Stimulated activated naive CD8-positive, alpha-beta T cell treated with anti-CD3 and anti-CD28 coated beads, Interleukin-15, Interleukin-2, amounts not matched to agents 100 ng/mL and 50 ng/mL, for 24 hours (primary cell): ENCODE data around the gene FAM151A.

Experiments
- H3K27ac Mint-ChIP-seq: one replicate; pipeline ENCODE4 v1.8.0; 2021; ENCODE audit warnings: mild to moderate bottlenecking, mixed read lengths
- H3K27me3 Mint-ChIP-seq: one replicate; pipeline ENCODE4 v1.8.0; 2021; ENCODE audit warnings: mixed read lengths
- H3K36me3 Mint-ChIP-seq: one replicate; pipeline ENCODE4 v1.8.0; 2021; ENCODE audit warnings: low read depth, mixed read lengths
- H3K4me1 Mint-ChIP-seq: one replicate; pipeline ENCODE4 v1.8.0; 2021; ENCODE audit warnings: low read depth, mixed read lengths
- H3K4me3 Mint-ChIP-seq: one replicate; pipeline ENCODE4 v1.8.0; 2021; ENCODE audit warnings: mild to moderate bottlenecking, mixed read lengths
- H3K9me3 Mint-ChIP-seq: one replicate; pipeline ENCODE4 v1.8.0; 2021; ENCODE audit warnings: mixed read lengths

FAM151A gene

DNA sequence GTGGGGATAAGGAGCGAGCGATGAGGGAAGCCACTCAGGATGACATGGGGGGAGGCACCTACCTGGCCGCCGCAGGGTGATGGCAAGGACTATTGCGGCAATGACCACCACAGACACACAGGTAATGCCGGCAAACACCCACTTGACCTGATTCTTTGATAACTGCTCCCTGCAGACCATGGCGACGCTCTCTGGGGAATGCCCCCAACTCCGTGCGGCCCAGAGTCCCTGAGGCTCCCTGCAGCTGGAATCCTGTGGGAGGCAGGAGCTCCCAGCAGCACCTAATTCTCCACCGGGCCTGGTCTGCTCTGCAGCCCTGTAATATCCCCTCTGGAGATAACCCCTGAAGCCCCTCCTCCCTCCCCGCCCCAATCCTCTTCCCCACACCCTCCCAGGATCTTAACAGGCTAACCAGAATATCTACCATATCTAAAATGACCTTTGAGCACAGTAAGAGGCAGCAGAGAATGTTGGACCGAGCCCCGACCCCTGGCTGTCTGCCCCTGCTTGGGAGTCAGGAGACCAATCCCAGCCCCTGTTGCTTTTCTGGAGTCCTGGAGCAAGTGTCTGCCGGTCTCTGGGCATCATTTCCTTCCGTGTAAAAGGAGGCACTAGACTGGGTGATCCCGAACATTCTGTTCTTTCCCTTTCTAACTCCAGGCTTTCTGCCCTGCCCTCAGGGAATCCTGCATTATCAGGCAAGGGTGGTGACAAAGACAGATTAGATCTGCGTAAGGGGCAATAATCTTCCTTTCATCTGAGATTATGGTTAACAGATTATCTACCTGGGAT lies at the start of gene FAM151A:
FAM151A (minus strand) TSS at position 310 of the 792 bp plus-strand sequence; CDS start at position 180, 130 bp downstream.
- no peaks in the 10 kb centered on the region for H3K36me3 Mint-ChIP-seq
- no peaks in the 10 kb centered on the region for H3K27me3 Mint-ChIP-seq
- no peaks in the 10 kb centered on the region for H3K4me1 Mint-ChIP-seq
- H3K9me3 Mint-ChIP-seq = no peaks in the 10 kb centered on the region
- H3K27ac Mint-ChIP-seq = no peak within 1 kb of the TSS
- H3K4me3 Mint-ChIP-seq = no peak within 1 kb of the TSS

GRCh38 chr1:54671985-54672608 lies 48.8 kb upstream of the FAM151A start:
- Mint-ChIP-seq H3K4me3 (no peak overlapping the region), H3K27ac (no peak overlapping the region), H3K9me3 (no peaks in the 10 kb centered on the region), H3K4me1 (no peaks in the 10 kb centered on the region), H3K36me3 (no peaks in the 10 kb centered on the region), H3K27me3 (no peaks in the 10 kb centered on the region)

DNA sequence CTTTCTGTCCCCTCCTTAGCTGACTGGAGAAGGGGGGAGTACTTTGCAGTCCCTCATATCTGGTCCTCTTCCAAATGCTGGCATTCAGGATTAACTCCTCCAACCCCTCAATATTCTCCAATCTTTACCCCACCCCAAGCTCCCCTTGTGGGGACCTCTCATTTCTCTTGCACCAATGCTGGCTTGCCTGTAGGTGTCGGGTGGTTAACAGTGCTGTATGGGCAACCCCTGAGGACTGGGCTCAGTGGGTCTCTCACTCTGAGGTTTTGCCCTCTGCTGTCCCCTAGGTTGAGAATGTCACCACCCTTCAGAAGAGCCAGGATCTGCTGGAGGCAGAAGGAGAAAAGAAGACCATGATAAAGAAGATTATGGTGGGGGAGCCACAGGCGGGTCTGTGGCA lies 45.2 kb upstream of the FAM151A start:
- Mint-ChIP-seq H3K9me3 (no peaks in the 10 kb centered on the region), H3K4me1 (no peaks in the 10 kb centered on the region), H3K27ac (no peak overlapping the region), H3K27me3 (no peaks in the 10 kb centered on the region), H3K36me3 (no peaks in the 10 kb centered on the region), H3K4me3 (no peak overlapping the region)

DNA sequence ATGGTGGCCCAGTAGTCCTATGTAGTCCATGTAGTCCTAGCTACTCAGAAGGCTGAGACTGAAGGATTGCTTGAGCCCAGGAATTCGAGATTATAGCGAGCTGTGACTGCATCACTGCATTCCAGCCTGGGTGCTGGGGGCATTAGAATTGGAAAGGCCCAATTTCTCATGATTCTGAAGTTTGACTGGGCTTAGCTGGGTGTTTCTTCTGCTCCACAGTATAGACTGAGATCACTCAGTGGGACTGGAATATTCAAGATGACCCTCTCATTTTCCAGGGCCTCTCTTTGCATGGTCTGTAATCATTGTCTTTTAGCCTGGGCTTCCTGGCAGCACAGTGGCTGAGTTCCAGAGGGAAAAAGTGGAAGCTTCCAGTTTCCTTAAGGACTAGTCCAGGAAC lies 44.5 kb upstream of the FAM151A start:
- Mint-ChIP-seq H3K9me3 (no peaks in the 10 kb centered on the region), H3K4me1 (no peaks in the 10 kb centered on the region), H3K36me3 (no peaks in the 10 kb centered on the region), H3K4me3 (no peak overlapping the region), H3K27ac (no peak overlapping the region), H3K27me3 (no peaks in the 10 kb centered on the region)

DNA sequence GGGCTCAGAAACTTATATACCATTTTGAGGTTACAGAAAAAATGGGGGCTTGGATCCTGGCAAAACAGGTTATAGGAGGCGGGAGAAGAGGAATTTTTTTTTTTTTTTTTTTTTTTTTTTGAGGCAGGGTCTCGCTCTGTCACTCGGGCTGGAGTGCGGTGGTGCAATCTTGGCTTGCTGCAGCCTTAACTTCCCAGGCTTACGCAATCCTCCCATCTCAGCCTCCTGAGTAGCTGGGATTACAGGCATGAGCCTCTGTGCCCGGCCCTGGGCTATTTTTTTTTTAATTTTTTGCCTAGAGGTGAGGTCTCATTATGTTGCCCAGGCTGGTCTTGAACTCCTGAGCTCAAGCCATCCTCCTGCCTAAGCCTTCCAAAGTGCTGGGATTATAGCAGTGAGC lies 43.0 kb upstream of the FAM151A start:
- no peaks in the 10 kb centered on the region for H3K36me3 Mint-ChIP-seq
- H3K27me3 Mint-ChIP-seq = no peaks in the 10 kb centered on the region
- H3K4me3 Mint-ChIP-seq = no peak overlapping the region
- no peaks in the 10 kb centered on the region for H3K9me3 Mint-ChIP-seq
- no peaks in the 10 kb centered on the region for H3K4me1 Mint-ChIP-seq
- H3K27ac Mint-ChIP-seq = no peak overlapping the region

DNA sequence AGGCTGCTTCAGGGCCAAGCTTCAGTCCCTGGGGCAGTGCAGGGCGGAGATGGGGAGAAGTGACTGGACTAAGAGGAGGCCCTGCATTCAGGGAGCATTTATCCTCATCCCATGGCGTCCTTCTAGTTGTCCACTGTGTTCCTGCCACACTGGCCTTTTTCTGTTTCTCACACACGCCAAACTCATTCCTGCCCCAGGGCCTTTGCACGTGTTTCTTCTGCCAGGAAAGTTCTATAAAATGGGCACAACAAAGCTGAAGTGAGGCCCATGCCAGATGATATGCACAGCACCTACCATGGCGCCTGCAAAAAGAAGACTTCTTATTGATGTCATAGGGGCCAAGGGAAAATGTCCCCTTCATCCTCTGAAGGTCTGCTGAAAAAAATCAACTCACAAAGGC lies 42.5 kb upstream of the FAM151A start:
- H3K4me1 Mint-ChIP-seq = no peaks in the 10 kb centered on the region
- H3K4me3 Mint-ChIP-seq = no peak overlapping the region
- no peaks in the 10 kb centered on the region for H3K36me3 Mint-ChIP-seq
- no peaks in the 10 kb centered on the region for H3K27me3 Mint-ChIP-seq
- H3K27ac Mint-ChIP-seq = no peak overlapping the region
- no peaks in the 10 kb centered on the region for H3K9me3 Mint-ChIP-seq

DNA sequence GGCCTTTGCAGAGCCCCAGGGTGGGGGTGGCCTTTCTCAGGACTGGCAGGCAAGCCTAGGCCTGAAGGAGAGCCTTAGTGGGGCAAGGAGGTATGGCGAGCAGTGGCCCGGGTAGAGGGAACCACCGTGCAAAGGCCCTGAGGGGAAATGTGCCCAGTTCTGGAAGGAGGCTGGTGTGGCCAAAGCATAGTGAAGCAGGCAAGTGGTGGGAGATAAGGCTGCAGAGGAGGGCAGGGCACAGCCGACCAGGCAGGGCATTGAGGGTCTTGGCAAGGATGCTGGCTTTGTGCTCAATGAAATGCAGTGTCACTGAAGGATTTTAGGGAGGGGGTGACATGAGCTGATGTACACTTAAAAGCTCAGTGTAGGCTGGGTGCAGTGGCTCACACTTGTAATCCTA lies 41.0 kb upstream of the FAM151A start:
- Mint-ChIP-seq H3K9me3 (no peaks in the 10 kb centered on the region), H3K36me3 (no peaks in the 10 kb centered on the region), H3K27me3 (no peaks in the 10 kb centered on the region), H3K27ac (no peak overlapping the region), H3K4me3 (no peak overlapping the region), H3K4me1 (no peaks in the 10 kb centered on the region)

DNA sequence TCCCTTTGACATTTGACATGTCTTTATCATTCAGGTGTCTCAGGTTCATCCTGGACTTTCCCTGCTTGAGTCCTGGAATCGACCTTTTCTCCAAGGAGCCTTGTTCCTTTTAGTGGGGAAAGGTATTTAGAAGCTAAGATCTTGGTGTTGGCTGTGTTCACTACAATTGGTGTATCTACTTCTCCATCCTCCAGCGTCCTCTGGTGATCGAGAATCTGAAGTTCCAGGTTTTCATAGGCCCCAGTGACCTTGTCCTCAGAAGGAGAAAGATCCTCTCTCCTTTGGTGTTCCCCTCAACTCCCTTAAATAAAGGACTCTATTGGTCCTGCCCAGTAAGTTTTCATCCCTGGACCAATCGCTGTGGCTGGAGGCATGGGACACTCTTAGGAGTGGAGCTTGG lies 40.4 kb upstream of the FAM151A start:
- Mint-ChIP-seq H3K4me3 (no peak overlapping the region), H3K27ac (no peak overlapping the region), H3K36me3 (no peaks in the 10 kb centered on the region), H3K4me1 (no peaks in the 10 kb centered on the region), H3K27me3 (no peaks in the 10 kb centered on the region), H3K9me3 (no peaks in the 10 kb centered on the region)

DNA sequence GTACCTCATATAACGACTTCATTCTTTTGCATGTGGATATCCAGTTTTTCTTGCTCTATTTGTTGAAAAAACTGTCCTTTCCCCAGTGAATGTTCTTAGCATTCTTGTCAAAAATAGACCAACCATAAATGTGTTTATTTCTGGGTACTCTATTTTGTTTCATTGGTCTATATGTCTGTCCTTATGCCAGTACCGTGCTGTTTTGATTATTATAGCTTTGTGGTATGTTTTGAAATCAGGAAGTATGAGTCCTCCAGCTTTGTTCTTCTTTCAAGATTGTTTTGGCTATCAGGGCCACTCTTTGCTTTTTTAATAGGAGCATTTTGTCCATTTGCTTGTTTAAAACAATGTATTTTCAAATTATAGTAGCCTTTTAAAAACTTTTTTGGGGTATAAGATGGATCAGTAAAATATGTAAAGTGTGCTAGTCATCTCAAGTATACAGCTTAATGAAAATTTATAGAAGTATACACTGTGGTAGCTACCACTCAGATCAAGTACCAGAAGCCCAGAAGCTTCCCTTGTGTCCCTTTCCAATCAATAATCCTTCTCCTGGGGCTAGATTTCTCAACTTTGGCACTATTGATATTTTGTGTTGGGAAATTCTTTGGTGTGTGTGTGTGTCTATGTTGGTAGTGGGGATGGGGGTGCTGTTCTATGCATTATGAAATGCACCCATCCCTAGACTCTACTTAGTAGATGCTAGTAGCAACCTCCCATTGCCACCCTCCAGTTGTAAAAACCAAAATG lies 35.0 kb upstream of the FAM151A start:
- H3K4me1 Mint-ChIP-seq = no peaks in the 10 kb centered on the region
- no peaks in the 10 kb centered on the region for H3K9me3 Mint-ChIP-seq
- no peaks in the 10 kb centered on the region for H3K27me3 Mint-ChIP-seq
- no peak overlapping the region for H3K27ac Mint-ChIP-seq
- H3K36me3 Mint-ChIP-seq = no peaks in the 10 kb centered on the region
- no peak overlapping the region for H3K4me3 Mint-ChIP-seq

DNA sequence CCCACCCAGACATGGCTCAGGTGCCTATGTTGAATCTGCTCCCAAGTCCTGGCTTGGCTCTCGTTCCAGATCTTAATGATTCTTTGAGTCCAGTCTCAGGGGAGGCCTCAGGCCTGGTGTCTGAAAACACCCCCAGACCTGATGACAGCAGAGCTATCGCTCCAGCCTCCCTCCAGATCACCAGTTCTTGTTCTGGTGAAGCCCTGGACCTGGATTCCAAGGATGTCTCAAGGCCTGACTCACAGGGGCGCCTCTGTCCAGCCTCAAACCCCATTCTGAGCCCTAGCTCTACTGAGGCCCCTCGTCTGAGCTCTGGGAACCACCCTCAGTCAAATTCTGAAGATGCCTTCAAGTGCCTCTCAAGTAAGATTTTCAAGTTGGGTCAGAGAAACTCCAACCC lies 29.7 kb upstream of the FAM151A start:
- H3K4me3 Mint-ChIP-seq = no peak overlapping the region
- H3K9me3 Mint-ChIP-seq = no peaks in the 10 kb centered on the region
- H3K27ac Mint-ChIP-seq = no peak overlapping the region
- H3K4me1 Mint-ChIP-seq = no peaks in the 10 kb centered on the region
- H3K27me3 Mint-ChIP-seq = no peaks in the 10 kb centered on the region
- H3K36me3 Mint-ChIP-seq = no peaks in the 10 kb centered on the region

DNA sequence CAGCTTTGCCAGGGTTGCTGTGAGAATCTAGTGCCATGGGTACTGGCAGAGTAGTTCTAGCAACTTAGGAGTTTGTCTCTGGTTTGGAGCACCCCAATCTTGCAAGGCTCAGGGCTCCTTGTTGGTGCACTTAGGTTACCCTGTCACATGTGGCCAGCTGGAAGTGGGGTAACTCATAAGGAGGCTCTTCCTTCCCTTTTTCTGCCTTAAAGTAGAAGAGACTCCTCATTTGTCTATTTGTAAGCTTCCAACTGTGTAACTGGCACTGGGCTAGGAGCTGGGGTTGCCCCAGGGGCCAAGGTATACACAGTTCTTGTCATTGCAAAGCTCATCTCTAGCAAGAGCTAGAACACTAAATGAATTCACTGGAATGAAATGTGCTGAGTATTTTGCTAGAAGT lies 28.8 kb upstream of the FAM151A start:
- Mint-ChIP-seq H3K36me3 (no peaks in the 10 kb centered on the region), H3K9me3 (no peaks in the 10 kb centered on the region), H3K4me3 (no peak overlapping the region), H3K27ac (no peak overlapping the region), H3K4me1 (no peaks in the 10 kb centered on the region), H3K27me3 (no peaks in the 10 kb centered on the region)

DNA sequence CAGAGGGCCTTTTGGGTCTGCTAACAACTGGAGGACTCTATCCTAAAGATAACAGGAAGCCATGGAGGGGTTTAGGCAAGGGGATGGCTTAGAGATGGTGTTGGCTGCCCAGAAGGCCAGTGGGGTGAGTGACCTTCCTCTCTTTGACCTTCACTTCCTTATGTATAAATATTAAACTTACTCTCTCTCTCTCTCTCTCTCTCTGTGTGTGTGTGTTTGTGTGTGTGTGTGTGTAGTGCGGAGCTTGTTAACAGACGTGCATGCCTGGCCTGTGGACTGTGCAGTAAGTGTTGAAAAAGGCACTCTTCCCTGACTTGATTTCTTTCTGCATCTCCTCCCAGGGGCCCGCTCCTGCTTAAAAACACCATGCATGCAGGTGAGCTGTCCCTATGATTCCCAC lies 28.3 kb upstream of the FAM151A start:
- no peaks in the 10 kb centered on the region for H3K4me1 Mint-ChIP-seq
- H3K9me3 Mint-ChIP-seq = no peaks in the 10 kb centered on the region
- H3K27me3 Mint-ChIP-seq = no peaks in the 10 kb centered on the region
- H3K4me3 Mint-ChIP-seq = no peak overlapping the region
- no peak overlapping the region for H3K27ac Mint-ChIP-seq
- no peaks in the 10 kb centered on the region for H3K36me3 Mint-ChIP-seq

GRCh38 chr1:54650417-54650816 lies 27.1 kb upstream of the FAM151A start:
- Mint-ChIP-seq H3K4me1 (no peaks in the 10 kb centered on the region), H3K36me3 (no peaks in the 10 kb centered on the region), H3K27me3 (no peaks in the 10 kb centered on the region), H3K27ac (no peak overlapping the region), H3K9me3 (no peaks in the 10 kb centered on the region), H3K4me3 (no peak overlapping the region)

GRCh38 chr1:54649921-54650320 lies 26.6 kb upstream of the FAM151A start:
- H3K4me3 Mint-ChIP-seq = no peak overlapping the region
- H3K4me1 Mint-ChIP-seq = no peaks in the 10 kb centered on the region

GRCh38 chr1:54649130-54649898 lies 26.0 kb upstream of the FAM151A start:
- Mint-ChIP-seq H3K9me3 (no peaks in the 10 kb centered on the region), H3K27ac (no peak overlapping the region), H3K4me1 (no peaks in the 10 kb centered on the region), H3K4me3 (no peak overlapping the region), H3K27me3 (no peaks in the 10 kb centered on the region), H3K36me3 (no peaks in the 10 kb centered on the region)

More at GRCh38 chr1:54649921-54650320, 26.6 kb upstream of the FAM151A start:
- Mint-ChIP-seq H3K36me3 (no peaks in the 10 kb centered on the region), H3K27me3 (no peaks in the 10 kb centered on the region), H3K9me3 (no peaks in the 10 kb centered on the region), H3K27ac (no peak overlapping the region)
